Smooth muscle cell (in vitro differentiated cells): Measurements from ENCODE around the gene TUB. TPM values are rescaled to one million over a fixed set of nuclear protein-coding genes. Genes with fewer than 3 reads are reported as not detected.

Experiments
- DNase-seq: peaks from one replicate; lab custom pipeline; 2025; ENCODE audit not compliant: unreplicated experiment; lab: John Stamatoyannopoulos, UW
- H2AFZ ChIP-seq: fragments of 200-600 bp; sonication (generic); 2 replicates; pipeline ENCODE4 v1.6.0; 2016; ENCODE audit warnings: antibody characterized with exemption, low read depth, mild to moderate bottlenecking
- H3F3A ChIP-seq: fragments of 200-600 bp; sonication (generic); 2 replicates; pipeline ENCODE4 v1.6.0; 2017; ENCODE audit warnings: antibody characterized with exemption, low read depth
- H3K27ac ChIP-seq: fragments of 200-600 bp; sonication (generic); 2 replicates; pipeline ENCODE4 v1.5.1; 2016; ENCODE audit warnings: low read depth, mild to moderate bottlenecking
- H3K27me3 ChIP-seq: fragments of 200-600 bp; sonication (generic); 2 replicates; pipeline ENCODE4 v1.6.1; 2016; ENCODE audit warnings: low read depth, mild to moderate bottlenecking
- H3K36me3 ChIP-seq: fragments of 200-600 bp; sonication (generic); 2 replicates; pipeline ENCODE4 v1.5.1; 2016; ENCODE audit warnings: low read depth
- H3K4me1 ChIP-seq: fragments of 200-600 bp; sonication (generic); 2 replicates; pipeline ENCODE4 v1.5.1; 2016; ENCODE audit warnings: low read depth
- H3K4me2 ChIP-seq: fragments of 200-600 bp; sonication (generic); 2 replicates; pipeline ENCODE4 v1.6.0; 2016; ENCODE audit warnings: mild to moderate bottlenecking
- H3K4me3 ChIP-seq: fragments of 200-600 bp; sonication (generic); 2 replicates; pipeline ENCODE4 v1.5.1; 2016; ENCODE audit warnings: mild to moderate bottlenecking
- H3K79me2 ChIP-seq: fragments of 200-600 bp; sonication (generic); 2 replicates; pipeline ENCODE4 v1.6.0; 2016; ENCODE audit warnings: low read depth, mild to moderate bottlenecking
- H3K9ac ChIP-seq: fragments of 200-600 bp; sonication (generic); 2 replicates; pipeline ENCODE4 v1.6.0; 2016; ENCODE audit warnings: low read depth
- H3K9me3 ChIP-seq: fragments of 200-600 bp; sonication (generic); replicated peaks from 2 replicates; pipeline ENCODE4 v1.5.1; 2016; ENCODE audit warnings: low read depth
- H4K20me1 ChIP-seq: fragments of 200-600 bp; sonication (generic); 2 replicates; pipeline ENCODE4 v1.6.0; 2016; ENCODE audit warnings: low read depth
- CTCF ChIP-seq: fragments of 200-600 bp; sonication (generic); IDR thresholded peaks from 2 replicates; pipeline ENCODE4 v1.5.1; 2017; ENCODE audit warnings: borderline replicate concordance, mild to moderate bottlenecking, antibody characterized with exemption; ENCODE audit not compliant: insufficient read depth, poor library complexity, severe bottlenecking
- WGBS: methylation state at CpG from one replicate; pipeline ENCODE4 v1.1.7; 2016; ENCODE audit warnings: low lambda C conversion rate; 5-methylcytosine and 5-hydroxymethylcytosine counted together
- polyA plus RNA-seq: library from polyadenylated mRNA; unstranded; fragments of >200 nt; fragmentation: Nextera tagmentation; extraction: Ambion mirVana; gene quantifications from 2 replicates; pipeline ENCODE4 v1.2.1, GENCODE V29; 2016
- total RNA-seq: library from RNA; depleted of rRNA; stranded (reverse); fragments of >200 nt; gene quantifications from 2 replicates; pipeline ENCODE4 v1.2.3, GENCODE V29; 2014

Gene TUB
- total and polyA plus RNA-seq, 2 experiments from 2014 or later: 6.0 to 9.5 TPM

- 95% methylated on average over 9 of the region's 9 CpGs for WGBS
- Histone ChIP-seq H3K79me2 (no peaks in the 10 kb centered on the region), H3K4me1 (no peaks in the 10 kb centered on the region), H4K20me1 (peaks cover 10% of the 10 kb centered on the region), H3K4me3 (no peak overlapping the region), H3K9me3 (no peaks in the 10 kb centered on the region), H3K4me2 (no peak overlapping the region), H3K36me3 (no peaks in the 10 kb centered on the region), H3K9ac (no peak overlapping the region), H3F3A (no peaks in the 10 kb centered on the region), H3K27me3 (no peaks in the 10 kb centered on the region), H3K27ac (no peak overlapping the region), H2AFZ (no peak overlapping the region)
- DNase-seq: no peak
- TF ChIP-seq CTCF: no peak
These were observed 16.5 kb downstream of the TUB start for GRCh38 chr11:8097468-8097867.

- H3K4me2 ChIP-seq: no peak overlapping the region
- H3K9ac ChIP-seq: no peak overlapping the region
- H2AFZ ChIP-seq: no peak overlapping the region
- no peaks in the 10 kb centered on the region for H3K9me3 ChIP-seq
- no peak overlapping the region for H3K4me3 ChIP-seq
- no peak for DNase-seq
- no peaks in the 10 kb centered on the region for H3K27me3 ChIP-seq
- no peak overlapping the region for H3K27ac ChIP-seq
- peaks cover 8% of the 10 kb centered on the region for H4K20me1 ChIP-seq
- no peaks in the 10 kb centered on the region for H3K4me1 ChIP-seq
- no peaks in the 10 kb centered on the region for H3K79me2 ChIP-seq
- H3K36me3 ChIP-seq: no peaks in the 10 kb centered on the region
- 94% methylated on average over 2 of the region's 2 CpGs for WGBS
- no peaks in the 10 kb centered on the region for H3F3A ChIP-seq
- no peak for TF ChIP-seq CTCF
These were observed 16.9 kb downstream of the TUB start for GRCh38 chr11:8097926-8098325.

GRCh38 chr11:8098361-8098760 lies 17.4 kb downstream of the TUB start:
- TF ChIP-seq CTCF: no peak
- Histone ChIP-seq H3F3A (no peaks in the 10 kb centered on the region), H3K36me3 (no peaks in the 10 kb centered on the region), H3K9ac (no peak overlapping the region), H3K9me3 (no peaks in the 10 kb centered on the region), H2AFZ (no peak overlapping the region), H3K79me2 (no peaks in the 10 kb centered on the region), H3K27ac (no peak overlapping the region), H4K20me1 (peaks cover 4% of the 10 kb centered on the region), H3K4me3 (no peak overlapping the region), H3K4me1 (no peaks in the 10 kb centered on the region), H3K4me2 (no peak overlapping the region), H3K27me3 (no peaks in the 10 kb centered on the region)
- WGBS: 34% methylated on average over 4 of the region's 4 CpGs
- DNase-seq: no peak

GRCh38 chr11:8098879-8099278 lies 17.9 kb downstream of the TUB start:
- Histone ChIP-seq H4K20me1 (no peaks in the 10 kb centered on the region), H3K9me3 (no peaks in the 10 kb centered on the region), H3K4me1 (no peaks in the 10 kb centered on the region), H3F3A (no peaks in the 10 kb centered on the region), H3K27me3 (no peaks in the 10 kb centered on the region), H2AFZ (no peak overlapping the region), H3K27ac (no peak overlapping the region), H3K4me2 (no peak overlapping the region), H3K36me3 (no peaks in the 10 kb centered on the region), H3K4me3 (no peak overlapping the region), H3K79me2 (no peaks in the 10 kb centered on the region), H3K9ac (no peak overlapping the region)
- no peak for DNase-seq
- no peak for TF ChIP-seq CTCF
- WGBS: 89% methylated on average over 6 of the region's 6 CpGs
